Type B pancreatic cell (in vitro differentiated cells): ENCODE data around the gene ANKS1B. TPM values are rescaled to one million over a fixed set of nuclear protein-coding genes. Genes with fewer than 3 reads are reported as not detected.

Experiments used
- DNase-seq: peaks from one replicate; pipeline ENCODE4 v3.0.0; 2021; ENCODE audit warnings: mixed read lengths; ENCODE audit not compliant: unreplicated experiment; ENCODE audit errors: extremely low spot score
- H3K27ac Mint-ChIP-seq: 2 replicates; pipeline ENCODE4 v1.8.0; 2021; ENCODE audit warnings: mild to moderate bottlenecking, mixed read lengths
- H3K27me3 Mint-ChIP-seq: 2 replicates; pipeline ENCODE4 v1.8.0; 2021; ENCODE audit warnings: mixed read lengths
- H3K36me3 Mint-ChIP-seq: 2 replicates; pipeline ENCODE4 v1.8.0; 2021; ENCODE audit warnings: mixed read lengths
- H3K4me1 Mint-ChIP-seq: one replicate; pipeline ENCODE4 v1.8.0; 2021; ENCODE audit warnings: mixed read lengths; ENCODE audit not compliant: unreplicated experiment
- H3K4me3 Mint-ChIP-seq: 2 replicates; pipeline ENCODE4 v1.8.0; 2021; ENCODE audit warnings: mild to moderate bottlenecking, mixed read lengths
- H3K9me3 Mint-ChIP-seq: 2 replicates; pipeline ENCODE4 v1.8.0; 2021; ENCODE audit warnings: mixed read lengths
- CTCF ChIP-seq: fragments of 200-600 bp; sonication (generic); conservative IDR thresholded peaks from 2 replicates; pipeline ENCODE4 v1.5.0; 2021; ENCODE audit warnings: antibody characterized with exemption, mild to moderate bottlenecking
- total RNA-seq: library from RNA; stranded (reverse); gene quantifications from 2 replicates; pipeline ENCODE4 v1.2.1, GENCODE V29; 2021; ENCODE audit warnings: low replicate concordance

ANKS1B gene
- total RNA-seq, 1 donor from 2014 or later = 4.7 TPM

GRCh38 chr12:99265648-99266047, 719.1 kb downstream of the ANKS1B start:
- TF ChIP-seq CTCF = no peak
- DNase-seq = no peak
- Mint-ChIP-seq H3K27ac (no peak overlapping the region), H3K4me3 (no peak overlapping the region), H3K9me3 (peaks cover 5% of the 10 kb centered on the region), H3K36me3 (no peaks in the 10 kb centered on the region), H3K4me1 (no peaks in the 10 kb centered on the region), H3K27me3 (no peaks in the 10 kb centered on the region)

- no peak overlapping the region for H3K27ac Mint-ChIP-seq
Observed at GRCh38 chr12:99261256-99261655, 723.5 kb downstream of the ANKS1B start.

GRCh38 chr12:99260456-99260996, 724.2 kb downstream of the ANKS1B start:
- no peak for TF ChIP-seq CTCF
- Mint-ChIP-seq H3K9me3 (peaks cover 3% of the 10 kb centered on the region), H3K4me1 (peaks cover 5% of the 10 kb centered on the region), H3K27ac (no peak overlapping the region), H3K27me3 (no peaks in the 10 kb centered on the region), H3K4me3 (no peak overlapping the region), H3K36me3 (no peaks in the 10 kb centered on the region)
- no peak for DNase-seq

More at GRCh38 chr12:99261256-99261655, 723.5 kb downstream of the ANKS1B start:
- Mint-ChIP-seq H3K4me1 (peaks cover 5% of the 10 kb centered on the region), H3K4me3 (no peak overlapping the region), H3K9me3 (peaks cover 5% of the 10 kb centered on the region), H3K27me3 (no peaks in the 10 kb centered on the region), H3K36me3 (no peaks in the 10 kb centered on the region)
- DNase-seq = no peak
- no peak for TF ChIP-seq CTCF

GRCh38 chr12:99259040-99259934, 725.4 kb downstream of the ANKS1B start:
- Mint-ChIP-seq H3K27ac (no peak overlapping the region), H3K36me3 (no peaks in the 10 kb centered on the region), H3K4me1 (peaks cover 5% of the 10 kb centered on the region), H3K27me3 (no peaks in the 10 kb centered on the region), H3K4me3 (no peak overlapping the region), H3K9me3 (no peaks in the 10 kb centered on the region)
- no peak for DNase-seq
- TF ChIP-seq CTCF = no peak

GRCh38 chr12:99257672-99258071, 727.1 kb downstream of the ANKS1B start:
- Mint-ChIP-seq H3K4me3 (no peak overlapping the region), H3K4me1 (peaks cover 5% of the 10 kb centered on the region), H3K27ac (no peak overlapping the region), H3K27me3 (no peaks in the 10 kb centered on the region), H3K9me3 (no peaks in the 10 kb centered on the region), H3K36me3 (no peaks in the 10 kb centered on the region)
- DNase-seq = no peak
- TF ChIP-seq CTCF = no peak
